GM23338 (cell line): ENCODE measurements around the gene NFATC3. TPM values are rescaled to one million over a fixed set of nuclear protein-coding genes. Genes with fewer than 3 reads are reported as not detected.

ENCODE experiments used
- ATAC-seq: fragments of 200-7000 bp; cut with Tn5 transposase; 3 replicates; pipeline ENCODE4 v1.9.1; 2020
- DNase-seq: peaks from one replicate; pipeline ENCODE4 v3.0.0-alpha.2; 2015; ENCODE audit warnings: low spot score
- H2AFZ ChIP-seq: fragments of 200-600 bp; sonication (generic); 2 replicates; pipeline ENCODE4 v1.8.0; 2016; ENCODE audit warnings: antibody characterized with exemption, mild to moderate bottlenecking, moderate library complexity
- H3F3A ChIP-seq: fragments of 200-600 bp; sonication (generic); replicated peaks from 2 replicates; pipeline ENCODE4 v1.8.0; 2017; ENCODE audit warnings: antibody characterized with exemption, mixed run types, low read depth
- H3K27ac ChIP-seq: fragments of 200-600 bp; sonication (generic); 2 replicates; pipeline ENCODE4 v1.6.1; 2016; ENCODE audit warnings: low read depth
- H3K27me3 ChIP-seq: fragments of 200-600 bp; sonication (generic); 2 replicates; pipeline ENCODE4 v1.8.0; 2016; ENCODE audit warnings: mild to moderate bottlenecking, mixed run types, moderate library complexity; ENCODE audit not compliant: insufficient read depth
- H3K36me3 ChIP-seq: fragments of 200-600 bp; sonication (generic); 2 replicates; pipeline ENCODE4 v1.8.0; 2016; ENCODE audit warnings: mild to moderate bottlenecking; ENCODE audit not compliant: insufficient read depth
- H3K4me1 ChIP-seq: fragments of 200-600 bp; sonication (generic); 2 replicates; pipeline ENCODE4 v1.8.0; 2016; ENCODE audit warnings: mild to moderate bottlenecking, moderate library complexity; ENCODE audit not compliant: insufficient read depth
- H3K4me2 ChIP-seq: fragments of 200-600 bp; sonication (generic); 2 replicates; pipeline ENCODE4 v1.7.1; 2017; ENCODE audit warnings: mixed run types
- H3K4me3 ChIP-seq: fragments of 200-600 bp; sonication (generic); 2 replicates; pipeline ENCODE4 v1.6.1; 2016; ENCODE audit warnings: mixed run types
- H3K79me2 ChIP-seq: fragments of 200-600 bp; sonication (generic); replicated peaks from 2 replicates; pipeline ENCODE4 v1.8.0; 2017; ENCODE audit warnings: mild to moderate bottlenecking; ENCODE audit not compliant: insufficient read depth
- H3K9me2 ChIP-seq: fragments of 200-600 bp; sonication (generic); 2 replicates; pipeline ENCODE4 v1.8.0; 2017; ENCODE audit not compliant: insufficient read depth
- H4K20me1 ChIP-seq: fragments of 200-600 bp; sonication (generic); replicated peaks from 2 replicates; pipeline ENCODE4 v1.8.0; 2017; ENCODE audit warnings: mild to moderate bottlenecking; ENCODE audit not compliant: insufficient read depth
- H3K27ac Mint-ChIP-seq: 2 replicates; pipeline ENCODE4 v1.8.0; 2020; ENCODE audit warnings: inconsistent platforms, mild to moderate bottlenecking, moderate library complexity, mixed read lengths
- H3K27me3 Mint-ChIP-seq: 3 replicates; pipeline ENCODE4 v1.8.0; 2022; ENCODE audit warnings: low read depth, mild to moderate bottlenecking, moderate library complexity, mixed read lengths, inconsistent platforms; ENCODE audit not compliant: insufficient read depth, poor library complexity
- H3K36me3 Mint-ChIP-seq: 3 replicates; pipeline ENCODE4 v1.8.0; 2021; ENCODE audit warnings: low read depth, mild to moderate bottlenecking, inconsistent platforms, moderate library complexity, mixed read lengths
- H3K4me1 Mint-ChIP-seq: 3 replicates; pipeline ENCODE4 v1.8.0; 2020; ENCODE audit warnings: mild to moderate bottlenecking, inconsistent platforms, mixed read lengths
- H3K4me3 Mint-ChIP-seq: 3 replicates; pipeline ENCODE4 v1.8.0; 2021; ENCODE audit warnings: moderate library complexity, mild to moderate bottlenecking, inconsistent platforms, mixed read lengths
- H3K9me3 Mint-ChIP-seq: 3 replicates; pipeline ENCODE4 v1.8.0; 2020; ENCODE audit warnings: moderate library complexity, mild to moderate bottlenecking, inconsistent platforms, mixed read lengths
- CREB1 ChIP-seq: fragments of 250-450 bp; sonication (Bioruptor Pico); IDR thresholded peaks from 2 replicates; pipeline ENCODE4 v1.5.0; 2020; ENCODE audit warnings: low read depth, mild to moderate bottlenecking, moderate library complexity
- EZH2 ChIP-seq: fragments of 200-600 bp; sonication (generic); IDR thresholded peaks from one replicate; pipeline ENCODE4 v1.8.0; 2017; ENCODE audit warnings: antibody characterized with exemption, mild to moderate bottlenecking, low read depth; ENCODE audit not compliant: unreplicated experiment
- EZH2phosphoT487 ChIP-seq: fragments of 200-600 bp; sonication (generic); IDR thresholded peaks from one replicate; pipeline ENCODE4 v1.8.1; 2018; ENCODE audit warnings: antibody characterized with exemption; ENCODE audit not compliant: unreplicated experiment
- STAT1 ChIP-seq: IDR thresholded peaks from one replicate; pipeline ENCODE4 v1.6.1; 2016; ENCODE audit warnings: antibody characterized with exemption; ENCODE audit not compliant: unreplicated experiment
- ZNF114 ChIP-seq: fragments of 250-450 bp; sonication (Bioruptor Pico); IDR thresholded peaks from 2 replicates; pipeline ENCODE4 v1.5.0; 2020; ENCODE audit warnings: mild to moderate bottlenecking, moderate library complexity
- ZNF331 ChIP-seq: fragments of 250-450 bp; sonication (Bioruptor Pico); IDR thresholded peaks from 2 replicates; pipeline ENCODE4 v1.5.0; 2020; ENCODE audit warnings: low read depth, mild to moderate bottlenecking, moderate library complexity
- polyA plus RNA-seq: library from polyadenylated mRNA; unstranded; fragments of >200 nt; fragmentation: Nextera tagmentation; extraction: Ambion mirVana; gene quantifications from 2 replicates; pipeline ENCODE4 v1.2.1, GENCODE V29; 2016
- total RNA-seq: library from RNA; depleted of rRNA; stranded (reverse); fragments of >200 nt; shearing (Covaris generic); gene quantifications from 2 replicates; pipeline ENCODE4 v1.2.3, GENCODE V29; 2014
- TF ChIP-seq, protein P1 (sequence below): fragments of 250-450 bp; sonication (Bioruptor Pico); IDR thresholded peaks from 2 replicates; pipeline ENCODE4 v1.5.0; 2020; ENCODE audit warnings: mild to moderate bottlenecking, moderate library complexity
- TF ChIP-seq, protein P2 (sequence below): IDR thresholded peaks from 2 replicates; pipeline ENCODE4 v1.6.1; 2016; ENCODE audit warnings: antibody characterized with exemption
- TF ChIP-seq, protein P3 (sequence below): IDR thresholded peaks from one replicate; pipeline ENCODE4 v1.6.1; 2018; ENCODE audit warnings: antibody characterized with exemption; ENCODE audit not compliant: unreplicated experiment

The NFATC3 gene
- total and polyA plus RNA-seq, 2 experiments from 2014 or later = 9.2 to 40.9 TPM

DNA sequence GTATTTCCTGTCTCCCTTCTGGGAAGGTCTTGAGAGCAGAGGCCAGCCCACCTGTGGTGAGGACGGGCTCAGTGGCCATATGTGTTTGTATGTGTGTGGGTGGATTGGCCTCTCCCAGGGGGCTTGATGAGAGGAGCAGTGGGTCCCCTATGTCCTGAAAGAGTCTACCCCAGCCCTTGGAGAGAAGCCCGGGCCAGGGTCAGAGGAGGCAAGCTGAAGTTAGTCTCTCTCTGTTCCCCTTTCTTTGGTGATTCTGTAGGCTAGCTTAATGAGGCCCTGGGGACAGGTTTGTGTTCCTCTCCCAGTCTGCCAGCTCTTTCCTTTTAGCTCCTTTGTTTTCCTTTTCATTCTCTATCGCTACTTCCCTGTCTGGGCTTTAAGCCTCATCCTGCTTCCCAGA, 23.8 kb upstream of the NFATC3 start:
- H4K20me1 ChIP-seq = peaks cover 6% of the 10 kb centered on the region; the same call in 1 of the 2 replicates
- no peak for DNase-seq
- H3K79me2 ChIP-seq = no peaks in the 10 kb centered on the region
- no peak overlapping the region for H3K4me2 ChIP-seq
- H3F3A ChIP-seq = peaks cover 3% of the 10 kb centered on the region; the same call in 1 of the 2 replicates
- Mint-ChIP-seq H3K27me3 (peaks cover 10% of the 10 kb centered on the region), H3K4me3 (no peak overlapping the region), H3K36me3 (peaks cover 15% of the 10 kb centered on the region), H3K9me3 (no peaks in the 10 kb centered on the region; the same call in 2 of the 3 replicates), H3K27ac (no peak overlapping the region), H3K4me1 (peaks cover 3% of the 10 kb centered on the region; the same call in 2 of the 3 replicates)
- no peaks in the 10 kb centered on the region for H3K4me1 ChIP-seq
- H3K27ac ChIP-seq = no peak overlapping the region
- H3K4me3 ChIP-seq = no peak overlapping the region
- TF ChIP-seq ZNF114 (CRISPR knock-in tag) = no peak
- TF ChIP-seq ZNF331 = no peak
- TF ChIP-seq, protein P1, sequence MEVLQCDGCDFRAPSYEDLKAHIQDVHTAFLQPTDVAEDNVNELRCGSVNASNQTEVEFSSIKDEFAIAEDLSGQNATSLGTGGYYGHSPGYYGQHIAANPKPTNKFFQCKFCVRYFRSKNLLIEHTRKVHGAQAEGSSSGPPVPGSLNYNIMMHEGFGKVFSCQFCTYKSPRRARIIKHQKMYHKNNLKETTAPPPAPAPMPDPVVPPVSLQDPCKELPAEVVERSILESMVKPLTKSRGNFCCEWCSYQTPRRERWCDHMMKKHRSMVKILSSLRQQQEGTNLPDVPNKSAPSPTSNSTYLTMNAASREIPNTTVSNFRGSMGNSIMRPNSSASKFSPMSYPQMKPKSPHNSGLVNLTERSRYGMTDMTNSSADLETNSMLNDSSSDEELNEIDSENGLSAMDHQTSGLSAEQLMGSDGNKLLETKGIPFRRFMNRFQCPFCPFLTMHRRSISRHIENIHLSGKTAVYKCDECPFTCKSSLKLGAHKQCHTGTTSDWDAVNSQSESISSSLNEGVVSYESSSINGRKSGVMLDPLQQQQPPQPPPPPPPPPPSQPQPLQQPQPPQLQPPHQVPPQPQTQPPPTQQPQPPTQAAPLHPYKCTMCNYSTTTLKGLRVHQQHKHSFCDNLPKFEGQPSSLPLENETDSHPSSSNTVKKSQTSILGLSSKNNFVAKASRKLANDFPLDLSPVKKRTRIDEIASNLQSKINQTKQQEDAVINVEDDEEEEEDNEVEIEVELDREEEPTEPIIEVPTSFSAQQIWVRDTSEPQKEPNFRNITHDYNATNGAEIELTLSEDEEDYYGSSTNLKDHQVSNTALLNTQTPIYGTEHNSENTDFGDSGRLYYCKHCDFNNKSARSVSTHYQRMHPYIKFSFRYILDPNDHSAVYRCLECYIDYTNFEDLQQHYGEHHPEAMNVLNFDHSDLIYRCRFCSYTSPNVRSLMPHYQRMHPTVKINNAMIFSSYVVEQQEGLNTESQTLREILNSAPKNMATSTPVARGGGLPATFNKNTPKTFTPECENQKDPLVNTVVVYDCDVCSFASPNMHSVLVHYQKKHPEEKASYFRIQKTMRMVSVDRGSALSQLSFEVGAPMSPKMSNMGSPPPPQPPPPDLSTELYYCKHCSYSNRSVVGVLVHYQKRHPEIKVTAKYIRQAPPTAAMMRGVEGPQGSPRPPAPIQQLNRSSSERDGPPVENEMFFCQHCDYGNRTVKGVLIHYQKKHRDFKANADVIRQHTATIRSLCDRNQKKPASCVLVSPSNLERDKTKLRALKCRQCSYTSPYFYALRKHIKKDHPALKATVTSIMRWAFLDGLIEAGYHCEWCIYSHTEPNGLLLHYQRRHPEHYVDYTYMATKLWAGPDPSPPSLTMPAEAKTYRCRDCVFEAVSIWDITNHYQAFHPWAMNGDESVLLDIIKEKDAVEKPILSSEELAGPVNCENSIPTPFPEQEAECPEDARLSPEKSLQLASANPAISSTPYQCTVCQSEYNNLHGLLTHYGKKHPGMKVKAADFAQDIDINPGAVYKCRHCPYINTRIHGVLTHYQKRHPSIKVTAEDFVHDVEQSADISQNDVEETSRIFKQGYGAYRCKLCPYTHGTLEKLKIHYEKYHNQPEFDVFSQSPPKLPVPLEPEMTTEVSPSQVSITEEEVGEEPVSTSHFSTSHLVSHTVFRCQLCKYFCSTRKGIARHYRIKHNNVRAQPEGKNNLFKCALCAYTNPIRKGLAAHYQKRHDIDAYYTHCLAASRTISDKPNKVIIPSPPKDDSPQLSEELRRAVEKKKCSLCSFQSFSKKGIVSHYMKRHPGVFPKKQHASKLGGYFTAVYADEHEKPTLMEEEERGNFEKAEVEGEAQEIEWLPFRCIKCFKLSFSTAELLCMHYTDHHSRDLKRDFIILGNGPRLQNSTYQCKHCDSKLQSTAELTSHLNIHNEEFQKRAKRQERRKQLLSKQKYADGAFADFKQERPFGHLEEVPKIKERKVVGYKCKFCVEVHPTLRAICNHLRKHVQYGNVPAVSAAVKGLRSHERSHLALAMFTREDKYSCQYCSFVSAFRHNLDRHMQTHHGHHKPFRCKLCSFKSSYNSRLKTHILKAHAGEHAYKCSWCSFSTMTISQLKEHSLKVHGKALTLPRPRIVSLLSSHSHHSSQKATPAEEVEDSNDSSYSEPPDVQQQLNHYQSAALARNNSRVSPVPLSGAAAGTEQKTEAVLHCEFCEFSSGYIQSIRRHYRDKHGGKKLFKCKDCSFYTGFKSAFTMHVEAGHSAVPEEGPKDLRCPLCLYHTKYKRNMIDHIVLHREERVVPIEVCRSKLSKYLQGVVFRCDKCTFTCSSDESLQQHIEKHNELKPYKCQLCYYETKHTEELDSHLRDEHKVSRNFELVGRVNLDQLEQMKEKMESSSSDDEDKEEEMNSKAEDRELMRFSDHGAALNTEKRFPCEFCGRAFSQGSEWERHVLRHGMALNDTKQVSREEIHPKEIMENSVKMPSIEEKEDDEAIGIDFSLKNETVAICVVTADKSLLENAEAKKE (CRISPR knock-in tag) = no peak
- no peak for TF ChIP-seq EZH2
- TF ChIP-seq, protein P2, sequence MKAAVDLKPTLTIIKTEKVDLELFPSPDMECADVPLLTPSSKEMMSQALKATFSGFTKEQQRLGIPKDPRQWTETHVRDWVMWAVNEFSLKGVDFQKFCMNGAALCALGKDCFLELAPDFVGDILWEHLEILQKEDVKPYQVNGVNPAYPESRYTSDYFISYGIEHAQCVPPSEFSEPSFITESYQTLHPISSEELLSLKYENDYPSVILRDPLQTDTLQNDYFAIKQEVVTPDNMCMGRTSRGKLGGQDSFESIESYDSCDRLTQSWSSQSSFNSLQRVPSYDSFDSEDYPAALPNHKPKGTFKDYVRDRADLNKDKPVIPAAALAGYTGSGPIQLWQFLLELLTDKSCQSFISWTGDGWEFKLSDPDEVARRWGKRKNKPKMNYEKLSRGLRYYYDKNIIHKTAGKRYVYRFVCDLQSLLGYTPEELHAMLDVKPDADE = no peak
- TF ChIP-seq EZH2phosphoT487 = no peak
- TF ChIP-seq, protein P3, sequence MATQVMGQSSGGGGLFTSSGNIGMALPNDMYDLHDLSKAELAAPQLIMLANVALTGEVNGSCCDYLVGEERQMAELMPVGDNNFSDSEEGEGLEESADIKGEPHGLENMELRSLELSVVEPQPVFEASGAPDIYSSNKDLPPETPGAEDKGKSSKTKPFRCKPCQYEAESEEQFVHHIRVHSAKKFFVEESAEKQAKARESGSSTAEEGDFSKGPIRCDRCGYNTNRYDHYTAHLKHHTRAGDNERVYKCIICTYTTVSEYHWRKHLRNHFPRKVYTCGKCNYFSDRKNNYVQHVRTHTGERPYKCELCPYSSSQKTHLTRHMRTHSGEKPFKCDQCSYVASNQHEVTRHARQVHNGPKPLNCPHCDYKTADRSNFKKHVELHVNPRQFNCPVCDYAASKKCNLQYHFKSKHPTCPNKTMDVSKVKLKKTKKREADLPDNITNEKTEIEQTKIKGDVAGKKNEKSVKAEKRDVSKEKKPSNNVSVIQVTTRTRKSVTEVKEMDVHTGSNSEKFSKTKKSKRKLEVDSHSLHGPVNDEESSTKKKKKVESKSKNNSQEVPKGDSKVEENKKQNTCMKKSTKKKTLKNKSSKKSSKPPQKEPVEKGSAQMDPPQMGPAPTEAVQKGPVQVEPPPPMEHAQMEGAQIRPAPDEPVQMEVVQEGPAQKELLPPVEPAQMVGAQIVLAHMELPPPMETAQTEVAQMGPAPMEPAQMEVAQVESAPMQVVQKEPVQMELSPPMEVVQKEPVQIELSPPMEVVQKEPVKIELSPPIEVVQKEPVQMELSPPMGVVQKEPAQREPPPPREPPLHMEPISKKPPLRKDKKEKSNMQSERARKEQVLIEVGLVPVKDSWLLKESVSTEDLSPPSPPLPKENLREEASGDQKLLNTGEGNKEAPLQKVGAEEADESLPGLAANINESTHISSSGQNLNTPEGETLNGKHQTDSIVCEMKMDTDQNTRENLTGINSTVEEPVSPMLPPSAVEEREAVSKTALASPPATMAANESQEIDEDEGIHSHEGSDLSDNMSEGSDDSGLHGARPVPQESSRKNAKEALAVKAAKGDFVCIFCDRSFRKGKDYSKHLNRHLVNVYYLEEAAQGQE = no peak
- TF ChIP-seq STAT1 = no peak
- TF ChIP-seq CREB1 = no peak
- H2AFZ ChIP-seq = no peak overlapping the region
- ATAC-seq = no peak
- H3K27me3 ChIP-seq = no peaks in the 10 kb centered on the region
- H3K36me3 ChIP-seq = peaks cover 4% of the 10 kb centered on the region
- H3K9me2 ChIP-seq = no peaks in the 10 kb centered on the region
